Measurements from ENCODE around the gene MSANTD1.

The MSANTD1 gene

GRCh38 chr4:3250438-3250955, 1.5 kb downstream of the MSANTD1 start:
- no peak for ATAC-seq
- no peak for TF ChIP-seq ESRRG (CRISPR knock-in tag; IDR thresholded peaks at IDR 0.05)
- no peak for TF ChIP-seq ISL1 (CRISPR knock-in tag; IDR thresholded peaks at IDR 0.05)
- TF ChIP-seq CREB5 (CRISPR knock-in tag; IDR thresholded peaks at IDR 0.05; ENCODE audit: low read depth), result no peak
- TF ChIP-seq POU6F1 (CRISPR knock-in tag; IDR thresholded peaks at IDR 0.05; ENCODE audit: borderline replicate concordance, low read depth), result no peak
- TF ChIP-seq ARNTL (CRISPR knock-in tag; IDR thresholded peaks at IDR 0.05; ENCODE audit: borderline replicate concordance, low read depth), result no peak
- TF ChIP-seq OSR1 (CRISPR knock-in tag; IDR thresholded peaks at IDR 0.05), result no peak
- TF ChIP-seq PATZ1 (CRISPR knock-in tag; IDR thresholded peaks at IDR 0.05; ENCODE audit: borderline replicate concordance), result no peak
- no peak for TF ChIP-seq ZNF565 (CRISPR knock-in tag; conservative IDR thresholded peaks at IDR 0.05; ENCODE audit: low read depth)
- no peak for TF ChIP-seq ZC3H10 (CRISPR knock-in tag; IDR thresholded peaks at IDR 0.05)
- no peak for TF ChIP-seq ZFP3 (CRISPR knock-in tag; IDR thresholded peaks at IDR 0.05)
- TF ChIP-seq GLIS3 (CRISPR knock-in tag; IDR thresholded peaks at IDR 0.05), result no peak
- no peak for TF ChIP-seq PPARA (CRISPR knock-in tag; IDR thresholded peaks at IDR 0.05; ENCODE audit: borderline replicate concordance)
- no peak for TF ChIP-seq TSHZ2 (CRISPR knock-in tag; IDR thresholded peaks at IDR 0.05)
- no peak for TF ChIP-seq RARB (CRISPR knock-in tag; IDR thresholded peaks at IDR 0.05)
- TF ChIP-seq TCF4 (CRISPR knock-in tag; IDR thresholded peaks at IDR 0.05; ENCODE audit: borderline replicate concordance), result no peak
- TF ChIP-seq ZFP30 (CRISPR knock-in tag; IDR thresholded peaks at IDR 0.05), result no peak
- TF ChIP-seq CSDC2 (CRISPR knock-in tag; IDR thresholded peaks at IDR 0.05), result no peak

- no peak for TF ChIP-seq PATZ1 (CRISPR knock-in tag; IDR thresholded peaks at IDR 0.05; ENCODE audit: borderline replicate concordance)
- TF ChIP-seq ESRRG (CRISPR knock-in tag; IDR thresholded peaks at IDR 0.05), result no peak
- TF ChIP-seq TSHZ2 (CRISPR knock-in tag; IDR thresholded peaks at IDR 0.05), result no peak
- TF ChIP-seq ZC3H10 (CRISPR knock-in tag; IDR thresholded peaks at IDR 0.05), result no peak
- no peak for TF ChIP-seq PPARA (CRISPR knock-in tag; IDR thresholded peaks at IDR 0.05; ENCODE audit: borderline replicate concordance)
- TF ChIP-seq CSRNP3 (CRISPR knock-in tag; IDR thresholded peaks at IDR 0.05), result no peak
- no peak for TF ChIP-seq GLIS3 (CRISPR knock-in tag; IDR thresholded peaks at IDR 0.05)
- TF ChIP-seq RARB (CRISPR knock-in tag; IDR thresholded peaks at IDR 0.05), result no peak
- TF ChIP-seq CREB5 (CRISPR knock-in tag; IDR thresholded peaks at IDR 0.05; ENCODE audit: low read depth), result no peak
- TF ChIP-seq ZNF70 (CRISPR knock-in tag; IDR thresholded peaks at IDR 0.05), result no peak
- TF ChIP-seq CSDC2 (CRISPR knock-in tag; IDR thresholded peaks at IDR 0.05), result no peak
- no peak for TF ChIP-seq ARNTL (CRISPR knock-in tag; IDR thresholded peaks at IDR 0.05; ENCODE audit: borderline replicate concordance, low read depth)
- no peak for TF ChIP-seq SNAI2 (CRISPR knock-in tag; IDR thresholded peaks at IDR 0.05)
- no peak for TF ChIP-seq ISL1 (CRISPR knock-in tag; IDR thresholded peaks at IDR 0.05)
- ATAC-seq, result no peak
Measured at GRCh38 chr4:3250956-3251690, 2.2 kb downstream of the MSANTD1 start.

Measured in SK-N-SH treated with all-trans-retinoic acid at 6 μM for 48 hours (cell line).